Calu3 (cell line): ENCODE data around the gene DPM3. TPM values are rescaled to one million over a fixed set of nuclear protein-coding genes. Genes with fewer than 3 reads are reported as not detected.

ENCODE experiments used
- BruUV-seq: library from RNA; stranded (reverse); fragments of 400-500 nt; replicated peaks from 2 replicates; lab custom pipeline; 2021; lab: Mats Ljungman, UMichigan
- CTCF ChIA-PET: fragments of 300-600 bp; sonication (Branson Sonifier 250); formaldehyde crosslinking; loops from one replicate; lab custom pipeline; 2022; ENCODE audit warnings: antibody characterized with exemption; lab: Charles Lee
- DNase-seq: peaks from one replicate; pipeline ENCODE4 v3.0.0; 2022
- H3K27ac Mint-ChIP-seq: one replicate; pipeline ENCODE4 v1.8.0; 2022; ENCODE audit warnings: mixed read lengths; ENCODE audit not compliant: unreplicated experiment
- H3K27me3 Mint-ChIP-seq: one replicate; pipeline ENCODE4 v1.8.0; 2022; ENCODE audit warnings: mixed read lengths; ENCODE audit not compliant: unreplicated experiment
- H3K36me3 Mint-ChIP-seq: one replicate; pipeline ENCODE4 v1.8.0; 2022; ENCODE audit warnings: mild to moderate bottlenecking, moderate library complexity, mixed read lengths; ENCODE audit not compliant: insufficient read depth, unreplicated experiment
- H3K4me1 Mint-ChIP-seq: one replicate; pipeline ENCODE4 v1.8.0; 2022; ENCODE audit warnings: mild to moderate bottlenecking, low read depth, mixed read lengths; ENCODE audit not compliant: unreplicated experiment
- H3K4me3 Mint-ChIP-seq: one replicate; pipeline ENCODE4 v1.8.0; 2022; ENCODE audit warnings: mild to moderate bottlenecking, low read depth, moderate library complexity, mixed read lengths; ENCODE audit not compliant: unreplicated experiment
- H3K9me3 Mint-ChIP-seq: one replicate; pipeline ENCODE4 v1.8.0; 2022; ENCODE audit warnings: low read depth, mixed read lengths; ENCODE audit not compliant: unreplicated experiment
- intact Hi-C: fragments of 100-400 bp; cut with micrococcal nuclease; formaldehyde crosslinking; loops from one replicate; pipeline ENCODE4 v1.10.0; 2022; ENCODE audit not compliant: unreplicated experiment
- total RNA-seq: library from RNA; stranded (reverse); gene quantifications from 2 replicates; pipeline ENCODE4 v1.2.3, GENCODE V29; 2022
- TF ChIP-seq, protein P1 (sequence below): fragments of 200-600 bp; IDR thresholded peaks from one replicate; pipeline ENCODE4 v1.8.0; 2022; ENCODE audit warnings: antibody characterized with exemption; ENCODE audit not compliant: unreplicated experiment

Gene DPM3
- total RNA-seq, 1 experiment from 2014 or later, result 38.7 TPM

DNA sequence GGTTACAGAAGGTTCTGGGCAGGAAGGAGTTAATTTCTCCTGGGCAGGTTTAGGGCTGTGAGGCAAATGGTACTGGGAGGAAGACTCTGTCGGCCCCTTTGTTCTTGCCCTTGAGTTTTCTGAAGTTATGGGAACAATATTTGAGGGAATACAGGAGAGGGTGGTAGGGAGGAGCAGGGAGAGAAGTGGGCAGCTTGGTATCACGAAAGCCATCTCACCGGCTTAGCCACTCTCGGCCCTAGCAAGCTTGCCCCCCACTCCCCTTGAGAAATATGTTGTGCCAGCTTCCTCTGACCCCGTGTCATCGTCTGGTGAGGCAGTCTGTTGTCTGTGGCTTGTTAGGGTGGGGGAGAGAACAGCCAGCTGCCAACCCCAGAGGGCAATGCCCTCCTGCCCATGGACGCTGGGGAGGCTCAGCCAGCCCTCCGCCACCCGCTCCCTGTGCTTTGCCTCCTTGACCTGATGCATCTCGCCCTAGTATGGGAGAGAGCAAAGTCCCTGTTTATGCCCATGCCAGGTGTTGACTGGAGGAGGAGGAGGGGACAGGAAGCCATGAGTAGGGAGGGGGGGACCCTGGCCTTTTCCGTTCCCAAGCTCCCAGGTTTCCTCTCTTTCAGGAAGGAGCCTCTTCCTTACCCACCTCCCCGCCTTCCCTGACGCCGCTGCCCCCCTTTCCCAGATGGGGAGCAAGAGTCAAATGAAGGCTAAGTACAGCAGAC, 11.4 kb downstream of the DPM3 start:
- Mint-ChIP-seq H3K27ac (peak overlapping the region; percentile 69), H3K4me1 (peaks cover 80% of the 10 kb centered on the region), H3K9me3 (no peaks in the 10 kb centered on the region), H3K27me3 (no peaks in the 10 kb centered on the region), H3K4me3 (peak overlapping the region; percentile 91), H3K36me3 (peaks cover 87% of the 10 kb centered on the region)
- BruUV-seq, result no TSS peak
- TF ChIP-seq, protein P1, sequence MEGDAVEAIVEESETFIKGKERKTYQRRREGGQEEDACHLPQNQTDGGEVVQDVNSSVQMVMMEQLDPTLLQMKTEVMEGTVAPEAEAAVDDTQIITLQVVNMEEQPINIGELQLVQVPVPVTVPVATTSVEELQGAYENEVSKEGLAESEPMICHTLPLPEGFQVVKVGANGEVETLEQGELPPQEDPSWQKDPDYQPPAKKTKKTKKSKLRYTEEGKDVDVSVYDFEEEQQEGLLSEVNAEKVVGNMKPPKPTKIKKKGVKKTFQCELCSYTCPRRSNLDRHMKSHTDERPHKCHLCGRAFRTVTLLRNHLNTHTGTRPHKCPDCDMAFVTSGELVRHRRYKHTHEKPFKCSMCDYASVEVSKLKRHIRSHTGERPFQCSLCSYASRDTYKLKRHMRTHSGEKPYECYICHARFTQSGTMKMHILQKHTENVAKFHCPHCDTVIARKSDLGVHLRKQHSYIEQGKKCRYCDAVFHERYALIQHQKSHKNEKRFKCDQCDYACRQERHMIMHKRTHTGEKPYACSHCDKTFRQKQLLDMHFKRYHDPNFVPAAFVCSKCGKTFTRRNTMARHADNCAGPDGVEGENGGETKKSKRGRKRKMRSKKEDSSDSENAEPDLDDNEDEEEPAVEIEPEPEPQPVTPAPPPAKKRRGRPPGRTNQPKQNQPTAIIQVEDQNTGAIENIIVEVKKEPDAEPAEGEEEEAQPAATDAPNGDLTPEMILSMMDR, result no peak
- peak; percentile 36 for DNase-seq
- intact Hi-C loops, result loop anchor here (5.0 kb wide), 2 partner anchors 37 to 38 kb away; no protein-coding TSS in a partner anchor
- CTCF ChIA-PET, result interaction anchor here (0.6 to 2.5 kb wide), 5 partner anchors 11 to 136 kb away, joined by 3 to 13 read pairs (median 8); partner anchors contain the start of genes DPM3, KRTCAP2 and LENEP

DNA sequence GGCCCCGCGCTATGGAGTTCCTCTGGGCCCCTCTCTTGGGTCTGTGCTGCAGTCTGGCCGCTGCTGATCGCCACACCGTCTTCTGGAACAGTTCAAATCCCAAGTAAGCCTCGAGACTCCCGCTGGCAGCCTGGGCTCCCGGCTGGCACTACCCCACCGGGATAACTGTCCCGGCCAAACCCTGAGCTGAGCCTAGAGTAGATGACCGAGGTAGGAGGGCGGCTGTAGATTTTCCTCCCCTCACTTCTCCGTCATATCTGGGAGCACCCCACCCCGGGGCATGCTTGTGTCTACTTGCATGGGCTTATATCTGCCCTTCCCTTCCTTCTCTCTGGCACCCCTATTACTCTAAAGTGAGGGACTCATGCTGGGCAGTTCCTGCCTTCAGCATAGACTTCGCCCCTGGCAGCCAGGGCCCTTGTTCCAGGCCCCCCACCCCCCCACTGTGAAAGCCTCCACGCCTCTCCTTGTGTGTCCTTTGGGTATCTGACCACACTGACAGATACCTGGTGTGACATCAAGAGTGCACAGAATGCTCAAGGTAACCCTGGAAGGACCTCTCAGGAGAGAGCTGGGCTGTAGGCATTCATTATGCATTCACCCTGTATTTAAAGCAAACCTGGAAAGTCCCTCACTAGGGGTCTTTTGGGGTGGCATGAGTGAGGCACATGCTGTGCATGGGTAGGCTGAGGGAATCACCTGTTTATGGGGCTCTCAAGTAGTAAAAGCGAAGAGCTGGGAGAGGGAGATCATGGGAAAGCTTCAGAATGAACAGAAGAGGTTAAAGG, 12.2 kb downstream of the DPM3 start:
- intact Hi-C loops, result loop anchor here (5.0 kb wide), 2 partner anchors 36 to 39 kb away; no protein-coding TSS in a partner anchor
- peaks cover 76% of the 10 kb centered on the region for H3K4me1 Mint-ChIP-seq

DNA sequence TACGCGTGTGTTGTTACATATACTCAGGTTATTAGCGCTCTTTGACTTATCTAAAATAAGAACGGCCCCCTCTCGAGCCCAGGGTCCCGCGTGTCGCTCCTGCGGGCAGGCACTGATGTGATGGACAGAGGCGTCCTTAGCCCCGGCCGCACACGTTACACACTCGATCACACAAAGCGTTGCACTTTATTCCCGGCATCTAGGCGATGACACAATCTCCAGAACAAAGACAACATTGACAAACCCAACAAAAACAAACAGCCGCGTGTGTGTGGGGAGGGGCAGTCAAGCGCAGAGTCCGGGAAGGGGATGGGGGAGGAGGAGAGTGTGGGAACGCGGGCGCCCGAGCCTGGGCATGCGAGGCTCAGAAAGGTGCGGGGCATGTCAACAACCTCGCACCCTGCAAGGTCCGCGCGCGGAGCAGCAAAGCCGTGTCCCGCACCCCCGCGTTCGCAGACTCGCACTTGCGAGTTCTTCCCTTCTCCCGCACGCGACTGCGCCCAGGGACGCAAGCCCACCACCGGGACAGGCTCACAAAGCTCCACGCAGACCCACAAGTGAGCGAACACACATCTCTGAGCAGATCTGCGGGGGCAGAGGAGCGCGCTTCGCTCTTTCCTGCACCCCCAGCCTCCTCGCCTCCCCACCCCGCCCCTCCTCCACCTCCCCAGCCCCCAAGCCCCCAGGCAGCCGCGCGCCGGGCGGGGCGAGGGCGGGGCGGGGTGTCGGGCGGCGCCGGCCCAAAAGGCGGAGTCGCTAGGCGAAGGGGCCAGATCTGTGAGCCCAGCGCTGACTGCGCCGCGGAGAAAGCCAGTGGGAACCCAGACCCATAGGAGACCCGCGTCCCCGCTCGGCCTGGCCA, 13.0 kb downstream of the DPM3 start, which contains the start of gene EFNA1:
EFNA1 (plus strand) TSS at position 772 of the 862 bp plus-strand sequence. CDS start 102 bp downstream, outside the sequence.
- intact Hi-C loops, result loop anchor here (5.0 kb wide), 2 partner anchors 35 to 40 kb away; no protein-coding TSS in a partner anchor
- H3K27me3 Mint-ChIP-seq, result no peaks in the 10 kb centered on the region

More for the DNA sequence above, 12.2 kb downstream of the DPM3 start:
- BruUV-seq, result TSS peak; percentile 73
- Mint-ChIP-seq H3K9me3 (no peaks in the 10 kb centered on the region), H3K27ac (peak overlapping the region; percentile 69), H3K4me3 (peak overlapping the region; percentile 91), H3K27me3 (no peaks in the 10 kb centered on the region), H3K36me3 (peaks cover 79% of the 10 kb centered on the region)
- TF ChIP-seq, protein P1, result no peak
- CTCF ChIA-PET, result interaction anchor here (1.6 to 2.5 kb wide), 3 partner anchors 37 to 45 kb away, joined by 5 to 13 read pairs (median 8); partner anchors contain the start of gene KRTCAP2
- DNase-seq, result no peak

More for the DNA sequence above, 13.0 kb downstream of the DPM3 start, which contains the start of gene EFNA1:
- CTCF ChIA-PET, result interaction anchor here (0.6 to 1.9 kb wide), 2 partner anchors 36 to 40 kb away, joined by 3 to 8 read pairs; no protein-coding TSS in a partner anchor
- H3K9me3 Mint-ChIP-seq, result no peaks in the 10 kb centered on the region
- peak within 1 kb of the TSS; percentile 91 for H3K4me3 Mint-ChIP-seq
- BruUV-seq, result no TSS peak
- peak within 1 kb of the TSS; percentile 69 for H3K27ac Mint-ChIP-seq
- peaks cover 71% of the 10 kb centered on the region for H3K4me1 Mint-ChIP-seq
- TF ChIP-seq, protein P1, result no peak
- peaks cover 71% of the 10 kb centered on the region for H3K36me3 Mint-ChIP-seq
- DNase-seq, result peak; percentile 88
